ENCODE measurements around the gene DRAXIN.

DRAXIN gene

DNA sequence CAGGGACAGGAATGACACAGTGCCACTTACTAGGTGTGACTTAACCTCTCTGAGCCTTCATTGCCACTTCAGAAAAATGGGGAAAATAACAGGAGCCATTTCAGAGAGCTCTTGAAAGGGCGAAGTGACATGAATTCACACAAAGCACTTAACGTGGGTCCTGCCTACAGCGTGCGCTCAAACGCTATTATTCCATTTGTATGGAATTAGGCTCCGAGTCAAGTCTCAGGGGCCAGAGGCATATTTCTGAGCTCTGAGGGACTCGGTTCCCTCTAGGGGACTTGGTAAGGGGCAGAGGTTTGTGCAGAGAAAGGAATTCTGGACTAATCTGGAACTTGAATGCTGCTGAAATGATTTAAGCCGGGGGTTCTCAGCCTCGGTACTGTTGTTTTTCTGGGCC, 14.1 kb downstream of the DRAXIN start:
- TF ChIP-seq ZNF223 (tag by site-specific recombination; IDR thresholded peaks at IDR 0.05) (no peak), ZNF146 (tag by site-specific recombination; IDR thresholded peaks at IDR 0.05) (no peak), SP3 (tag by site-specific recombination; IDR thresholded peaks at IDR 0.05) (no peak), ZNF133 (tag by site-specific recombination; IDR thresholded peaks at IDR 0.05) (no peak), ZNF132 (tag by site-specific recombination; IDR thresholded peaks at IDR 0.05; ENCODE audit: borderline replicate concordance) (no peak), ZNF548 (tag by site-specific recombination; IDR thresholded peaks at IDR 0.05) (no peak), ZIC2 (tag by site-specific recombination; IDR thresholded peaks at IDR 0.05) (no peak), PRDM1 (tag by site-specific recombination; IDR thresholded peaks at IDR 0.05) (no peak), ZSCAN16 (tag by site-specific recombination; IDR thresholded peaks at IDR 0.05) (no peak), ZNF221 (tag by site-specific recombination; IDR thresholded peaks at IDR 0.05; ENCODE audit: borderline replicate concordance) (no peak), ZNF645 (tag by site-specific recombination; IDR thresholded peaks at IDR 0.05) (no peak), ZNF660 (tag by site-specific recombination; IDR thresholded peaks at IDR 0.05) (no peak), ZNF560 (tag by site-specific recombination; IDR thresholded peaks at IDR 0.05; ENCODE audit: borderline replicate concordance) (no peak), ZNF311 (tag by site-specific recombination; IDR thresholded peaks at IDR 0.05; ENCODE audit: borderline replicate concordance) (no peak)
- TF ChIP-seq, protein P1, sequence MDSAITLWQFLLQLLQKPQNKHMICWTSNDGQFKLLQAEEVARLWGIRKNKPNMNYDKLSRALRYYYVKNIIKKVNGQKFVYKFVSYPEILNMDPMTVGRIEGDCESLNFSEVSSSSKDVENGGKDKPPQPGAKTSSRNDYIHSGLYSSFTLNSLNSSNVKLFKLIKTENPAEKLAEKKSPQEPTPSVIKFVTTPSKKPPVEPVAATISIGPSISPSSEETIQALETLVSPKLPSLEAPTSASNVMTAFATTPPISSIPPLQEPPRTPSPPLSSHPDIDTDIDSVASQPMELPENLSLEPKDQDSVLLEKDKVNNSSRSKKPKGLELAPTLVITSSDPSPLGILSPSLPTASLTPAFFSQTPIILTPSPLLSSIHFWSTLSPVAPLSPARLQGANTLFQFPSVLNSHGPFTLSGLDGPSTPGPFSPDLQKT (IDR thresholded peaks at IDR 0.05; ENCODE audit: borderline replicate concordance, low read depth, low read length): no peak
- TF ChIP-seq, protein P2, sequence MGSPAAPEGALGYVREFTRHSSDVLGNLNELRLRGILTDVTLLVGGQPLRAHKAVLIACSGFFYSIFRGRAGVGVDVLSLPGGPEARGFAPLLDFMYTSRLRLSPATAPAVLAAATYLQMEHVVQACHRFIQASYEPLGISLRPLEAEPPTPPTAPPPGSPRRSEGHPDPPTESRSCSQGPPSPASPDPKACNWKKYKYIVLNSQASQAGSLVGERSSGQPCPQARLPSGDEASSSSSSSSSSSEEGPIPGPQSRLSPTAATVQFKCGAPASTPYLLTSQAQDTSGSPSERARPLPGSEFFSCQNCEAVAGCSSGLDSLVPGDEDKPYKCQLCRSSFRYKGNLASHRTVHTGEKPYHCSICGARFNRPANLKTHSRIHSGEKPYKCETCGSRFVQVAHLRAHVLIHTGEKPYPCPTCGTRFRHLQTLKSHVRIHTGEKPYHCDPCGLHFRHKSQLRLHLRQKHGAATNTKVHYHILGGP (tag by site-specific recombination; IDR thresholded peaks at IDR 0.05): no peak
- Histone ChIP-seq H3K36me3 (ENCODE audit: control insufficient read depth in 2 of 2, insufficient read depth in 1 of 2, low read length in 2 of 2) (no peaks in the 10 kb centered on the region), H3K9me3 (ENCODE audit: control insufficient read depth, insufficient read depth, low read depth, low read length) (no peaks in the 10 kb centered on the region), H3K4me1 (ENCODE audit: control insufficient read depth, insufficient read depth, low read length) (peaks cover 4% of the 10 kb centered on the region; the same call in 1 of the 2 replicates), H3K4me3 (ENCODE audit: low read depth, low read length) (no peak overlapping the region), H3K27ac (ENCODE audit: extremely low read depth, low read depth, low read length) (no peak overlapping the region)
- ChIA-PET CTCF (interaction anchor here (0.6 to 1.4 kb wide), 3 partner anchors 14 to 41 kb away, joined by 3 to 9 read pairs (median 4); no protein-coding TSS in a partner anchor), POLR2A (interaction anchor here (0.5 kb wide), 1 partner anchor 131 kb away, joined by 3 read pairs; no protein-coding TSS in a partner anchor)

- TF ChIP-seq PRDM1 (tag by site-specific recombination; IDR thresholded peaks at IDR 0.05) (no peak), KLF17 (tag by site-specific recombination; IDR thresholded peaks at IDR 0.05) (no peak), ZNF114 (tag by site-specific recombination; IDR thresholded peaks at IDR 0.05) (no peak), OVOL3 (tag by site-specific recombination; IDR thresholded peaks at IDR 0.05) (no peak), ZFP3 (tag by site-specific recombination; IDR thresholded peaks at IDR 0.05; ENCODE audit: low read depth) (no peak), ZNF777 (tag by site-specific recombination; IDR thresholded peaks at IDR 0.05; ENCODE audit: borderline replicate concordance) (no peak), BCL11A (tag by site-specific recombination; IDR thresholded peaks at IDR 0.05; ENCODE audit: low read depth) (no peak), ZNF645 (tag by site-specific recombination; IDR thresholded peaks at IDR 0.05) (no peak), TRIM28 (IDR thresholded peaks at IDR 0.05; ENCODE audit: borderline replicate concordance, low read length) (no peak), ZNF843 (tag by site-specific recombination; IDR thresholded peaks at IDR 0.05) (no peak)
- TF ChIP-seq, protein P3, sequence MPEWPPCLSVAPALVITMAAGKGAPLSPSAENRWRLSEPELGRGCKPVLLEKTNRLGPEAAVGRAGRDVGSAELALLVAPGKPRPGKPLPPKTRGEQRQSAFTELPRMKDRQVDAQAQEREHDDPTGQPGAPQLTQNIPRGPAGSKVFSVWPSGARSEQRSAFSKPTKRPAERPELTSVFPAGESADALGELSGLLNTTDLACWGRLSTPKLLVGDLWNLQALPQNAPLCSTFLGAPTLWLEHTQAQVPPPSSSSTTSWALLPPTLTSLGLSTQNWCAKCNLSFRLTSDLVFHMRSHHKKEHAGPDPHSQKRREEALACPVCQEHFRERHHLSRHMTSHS (tag by site-specific recombination; IDR thresholded peaks at IDR 0.05): no peak
- POLR2A ChIA-PET: no interaction called here
- Histone ChIP-seq H3K36me3 (ENCODE audit: control insufficient read depth in 2 of 2, insufficient read depth in 1 of 2, low read length in 2 of 2) (no peaks in the 10 kb centered on the region), H3K4me1 (ENCODE audit: control insufficient read depth, insufficient read depth, low read length) (peaks cover 4% of the 10 kb centered on the region; the same call in 1 of the 2 replicates), H3K27ac (ENCODE audit: extremely low read depth, low read depth, low read length) (no peak overlapping the region), H3K9me3 (ENCODE audit: control insufficient read depth, insufficient read depth, low read depth, low read length) (no peaks in the 10 kb centered on the region), H3K4me3 (ENCODE audit: low read depth, low read length) (no peak overlapping the region)
- CTCF ChIA-PET: interaction anchor here (0.9 kb wide), 1 partner anchor 8 kb away, joined by 3 read pairs; no protein-coding TSS in a partner anchor
Observed at GRCh38 chr1:11706292-11706691, 14.8 kb downstream of the DRAXIN start.

Data from HEK293 (cell line).